Liver (tissue), 3 donors: Measurements from ENCODE around the gene LCA5.

Experiments used
- SP1 ChIP-seq: IDR thresholded peaks from 2 replicates; pipeline ENCODE4 v1.6.1; 2018; ENCODE audit warnings: antibody characterized with exemption, mild to moderate bottlenecking
- TF ChIP-seq, protein P1 (sequence below): fragments of 150-350 bp; IDR thresholded peaks from 2 replicates; pipeline ENCODE4 v1.5.1; 2017; ENCODE audit warnings: improper control_type of control experiment, low read depth, low read length; ENCODE audit not compliant: missing input control
- donor health status: healthy.
- donor health status: healthy.

DNA sequence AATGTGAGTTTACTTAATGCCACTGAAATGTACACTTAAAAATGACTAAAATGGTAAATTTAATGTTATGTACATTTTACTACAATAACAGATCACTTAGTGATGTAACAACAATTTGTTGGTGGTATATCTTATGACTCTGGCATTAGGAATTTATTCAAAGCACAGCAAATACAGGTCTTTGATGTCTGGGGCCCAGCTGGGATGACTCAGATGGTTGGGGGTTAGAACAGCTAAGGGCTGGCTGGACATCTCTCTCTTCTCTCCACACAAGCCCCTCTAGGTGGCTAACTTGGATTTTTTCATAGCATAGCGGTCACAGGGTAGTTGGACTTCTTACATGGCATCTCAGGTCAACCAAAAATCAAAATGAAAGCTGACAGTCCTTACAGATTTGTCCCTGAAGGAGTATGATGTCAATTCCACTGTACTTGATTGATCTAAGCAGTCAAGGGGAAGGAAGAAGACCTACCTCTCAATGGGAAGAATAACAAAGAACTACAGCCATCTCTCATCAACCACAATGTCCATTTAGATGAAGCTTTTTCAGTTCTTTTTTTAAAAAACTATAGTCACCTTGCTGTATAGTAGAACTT is 37.5 kb upstream of the LCA5 start:
- TF ChIP-seq, protein P1, sequence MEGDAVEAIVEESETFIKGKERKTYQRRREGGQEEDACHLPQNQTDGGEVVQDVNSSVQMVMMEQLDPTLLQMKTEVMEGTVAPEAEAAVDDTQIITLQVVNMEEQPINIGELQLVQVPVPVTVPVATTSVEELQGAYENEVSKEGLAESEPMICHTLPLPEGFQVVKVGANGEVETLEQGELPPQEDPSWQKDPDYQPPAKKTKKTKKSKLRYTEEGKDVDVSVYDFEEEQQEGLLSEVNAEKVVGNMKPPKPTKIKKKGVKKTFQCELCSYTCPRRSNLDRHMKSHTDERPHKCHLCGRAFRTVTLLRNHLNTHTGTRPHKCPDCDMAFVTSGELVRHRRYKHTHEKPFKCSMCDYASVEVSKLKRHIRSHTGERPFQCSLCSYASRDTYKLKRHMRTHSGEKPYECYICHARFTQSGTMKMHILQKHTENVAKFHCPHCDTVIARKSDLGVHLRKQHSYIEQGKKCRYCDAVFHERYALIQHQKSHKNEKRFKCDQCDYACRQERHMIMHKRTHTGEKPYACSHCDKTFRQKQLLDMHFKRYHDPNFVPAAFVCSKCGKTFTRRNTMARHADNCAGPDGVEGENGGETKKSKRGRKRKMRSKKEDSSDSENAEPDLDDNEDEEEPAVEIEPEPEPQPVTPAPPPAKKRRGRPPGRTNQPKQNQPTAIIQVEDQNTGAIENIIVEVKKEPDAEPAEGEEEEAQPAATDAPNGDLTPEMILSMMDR, result no peak
- no peak for TF ChIP-seq SP1
